Astrocyte of the spinal cord (primary cell): ENCODE data around the gene USH2A.
A peak's percentile ranks its signal among the peaks of the same experiment; 100 is the strongest.

Experiments used
- DNase-seq: peaks from one replicate; pipeline ENCODE4 v3.0.0; 2011; ENCODE audit warnings: low read depth, low spot score
- H3K4me3 ChIP-seq: 2 replicates; pipeline ENCODE4 v1.5.1; 2011; ENCODE audit warnings: low read depth, mild to moderate bottlenecking, low read length, moderate library complexity
- in situ Hi-C: cut with HindIII; loops from 2 replicates; pipeline ENCODE4 v1.10.0; 2017; ENCODE audit warnings: low sequenced_read_pairs
- TF ChIP-seq, protein P1 (sequence below): IDR thresholded peaks from 2 replicates; pipeline ENCODE4 v1.5.1; 2012; ENCODE audit warnings: low read depth, mild to moderate bottlenecking, low read length, inconsistent platforms

The USH2A gene

DNA sequence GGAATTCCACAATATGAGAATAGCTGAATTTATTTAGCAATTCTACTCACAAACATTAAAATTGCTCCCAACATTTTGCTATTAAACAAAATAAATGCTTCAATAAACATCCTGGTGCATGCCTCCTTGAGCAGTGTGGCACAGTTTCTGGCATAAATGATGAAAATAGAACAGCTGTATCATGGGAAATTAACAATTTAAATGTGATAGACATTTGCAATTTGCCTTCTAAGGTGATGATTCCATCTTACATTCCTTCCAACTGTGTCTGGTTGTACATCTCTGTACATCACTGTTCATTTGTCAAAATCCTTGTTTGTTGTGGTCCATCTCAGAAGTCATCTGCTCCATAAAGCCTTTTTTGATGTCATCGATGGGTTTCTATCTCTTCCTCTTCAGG is 657.4 kb downstream of the USH2A start:
- H3K4me3 ChIP-seq: no peak overlapping the region
- TF ChIP-seq, protein P1, sequence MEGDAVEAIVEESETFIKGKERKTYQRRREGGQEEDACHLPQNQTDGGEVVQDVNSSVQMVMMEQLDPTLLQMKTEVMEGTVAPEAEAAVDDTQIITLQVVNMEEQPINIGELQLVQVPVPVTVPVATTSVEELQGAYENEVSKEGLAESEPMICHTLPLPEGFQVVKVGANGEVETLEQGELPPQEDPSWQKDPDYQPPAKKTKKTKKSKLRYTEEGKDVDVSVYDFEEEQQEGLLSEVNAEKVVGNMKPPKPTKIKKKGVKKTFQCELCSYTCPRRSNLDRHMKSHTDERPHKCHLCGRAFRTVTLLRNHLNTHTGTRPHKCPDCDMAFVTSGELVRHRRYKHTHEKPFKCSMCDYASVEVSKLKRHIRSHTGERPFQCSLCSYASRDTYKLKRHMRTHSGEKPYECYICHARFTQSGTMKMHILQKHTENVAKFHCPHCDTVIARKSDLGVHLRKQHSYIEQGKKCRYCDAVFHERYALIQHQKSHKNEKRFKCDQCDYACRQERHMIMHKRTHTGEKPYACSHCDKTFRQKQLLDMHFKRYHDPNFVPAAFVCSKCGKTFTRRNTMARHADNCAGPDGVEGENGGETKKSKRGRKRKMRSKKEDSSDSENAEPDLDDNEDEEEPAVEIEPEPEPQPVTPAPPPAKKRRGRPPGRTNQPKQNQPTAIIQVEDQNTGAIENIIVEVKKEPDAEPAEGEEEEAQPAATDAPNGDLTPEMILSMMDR: no peak
- in situ Hi-C loops: no loop called here
- DNase-seq: no peak

DNA sequence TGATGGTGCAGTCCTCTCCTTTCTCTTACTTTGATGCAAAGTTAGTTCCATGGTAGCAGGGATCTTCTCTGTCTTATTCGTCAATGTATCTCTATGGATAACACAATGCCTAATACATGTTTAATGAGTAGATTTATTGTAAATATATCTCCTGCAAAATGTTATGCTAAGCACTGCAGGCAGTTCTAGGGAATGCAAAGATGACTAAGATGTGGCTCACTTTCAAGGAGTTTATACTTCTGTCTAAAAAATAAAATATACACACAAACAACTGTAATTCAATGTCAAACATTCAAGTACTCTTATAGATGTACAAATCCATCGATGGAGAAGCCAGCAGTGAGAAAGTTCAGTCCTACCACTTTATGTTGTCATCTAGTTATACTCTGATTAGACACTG is 661.8 kb downstream of the USH2A start:
- DNase-seq: no peak
- H3K4me3 ChIP-seq: no peak overlapping the region
- TF ChIP-seq, protein P1: no peak
- in situ Hi-C loops: no loop called here

DNA sequence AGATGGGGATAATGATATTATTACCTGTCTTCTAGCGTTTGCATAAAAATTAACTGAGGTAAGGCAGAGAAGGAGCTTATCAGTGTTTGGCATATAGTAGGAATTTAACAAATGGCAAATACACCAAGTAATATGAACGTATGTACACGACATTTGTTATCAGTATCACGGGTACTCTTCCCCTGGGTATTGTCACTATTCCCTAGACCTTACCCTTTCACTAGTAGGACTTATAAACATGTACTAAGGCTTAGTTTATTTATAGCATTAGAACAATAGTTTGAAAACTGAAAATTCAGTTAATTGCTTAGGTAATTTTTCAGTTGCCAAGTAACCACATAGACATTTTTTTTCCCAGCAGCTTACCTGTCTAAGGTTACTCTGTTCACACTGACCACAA is 669.1 kb downstream of the USH2A start:
- in situ Hi-C loops: no loop called here
- TF ChIP-seq, protein P1: no peak
- no peak overlapping the region for H3K4me3 ChIP-seq
- DNase-seq: no peak

DNA sequence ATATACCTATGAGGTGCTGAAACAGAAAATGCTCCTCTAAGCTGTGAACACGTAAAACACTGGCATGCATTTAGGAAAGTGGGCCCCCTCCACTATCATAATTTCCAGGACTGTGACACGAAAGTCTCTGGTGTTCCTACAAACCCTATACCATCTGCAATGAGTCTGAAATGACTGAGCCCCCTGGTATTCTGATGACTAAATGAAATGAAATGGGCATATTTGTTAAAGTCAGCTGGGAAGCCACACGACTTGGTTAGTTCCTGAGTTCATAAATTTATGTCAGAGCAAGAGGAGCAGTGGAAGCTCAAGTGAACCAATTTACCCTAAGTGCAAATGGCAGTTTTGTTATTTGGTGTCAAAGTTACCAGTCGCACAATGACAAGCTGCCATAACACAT is 673.8 kb downstream of the USH2A start:
- no peak overlapping the region for H3K4me3 ChIP-seq
- TF ChIP-seq, protein P1: no peak
- DNase-seq: peak; percentile 48
- in situ Hi-C loops: no loop called here

DNA sequence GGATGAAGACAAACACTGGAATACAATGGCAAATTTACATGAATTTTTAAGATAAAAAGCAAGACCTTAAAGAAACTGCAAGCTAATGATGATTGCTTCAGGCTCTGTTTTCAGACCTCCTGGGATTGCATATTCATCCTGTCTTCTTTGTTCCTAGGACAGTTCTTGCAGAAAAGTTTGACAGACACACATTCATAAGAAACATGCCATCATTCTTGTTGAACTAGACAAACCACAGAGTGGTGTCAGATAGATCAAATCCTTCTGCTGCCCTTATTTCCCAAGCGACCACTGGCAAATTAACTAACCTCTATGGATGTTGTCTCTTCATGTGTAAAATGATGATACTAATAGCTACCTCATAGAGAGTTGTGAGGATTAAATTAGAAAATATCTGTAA is 674.8 kb downstream of the USH2A start:
- no peak for DNase-seq

DNA sequence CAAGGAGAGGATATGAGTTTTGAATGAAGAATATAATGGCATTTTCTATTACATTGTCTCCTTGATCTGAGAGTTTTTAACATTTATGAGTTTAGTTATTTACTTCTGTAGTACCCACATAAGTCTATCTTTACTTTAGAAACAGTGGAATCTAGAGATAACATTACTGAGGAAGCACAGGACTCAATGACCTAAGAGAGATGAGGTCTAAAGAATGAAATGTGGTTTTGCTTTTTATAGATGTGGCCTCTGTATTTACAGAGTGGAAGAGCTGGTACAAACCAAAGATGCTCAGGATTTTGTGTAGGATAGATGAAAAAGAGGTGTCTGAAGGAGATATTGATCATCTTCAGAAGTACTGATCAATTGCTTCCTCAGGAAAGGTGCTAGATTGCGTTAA is 678.8 kb downstream of the USH2A start:
- in situ Hi-C loops: no loop called here
- TF ChIP-seq, protein P1: no peak
- no peak overlapping the region for H3K4me3 ChIP-seq
- DNase-seq: peak; percentile 5

More for the DNA sequence above, 674.8 kb downstream of the USH2A start:
- TF ChIP-seq, protein P1: no peak
- in situ Hi-C loops: no loop called here
- no peak overlapping the region for H3K4me3 ChIP-seq

DNA sequence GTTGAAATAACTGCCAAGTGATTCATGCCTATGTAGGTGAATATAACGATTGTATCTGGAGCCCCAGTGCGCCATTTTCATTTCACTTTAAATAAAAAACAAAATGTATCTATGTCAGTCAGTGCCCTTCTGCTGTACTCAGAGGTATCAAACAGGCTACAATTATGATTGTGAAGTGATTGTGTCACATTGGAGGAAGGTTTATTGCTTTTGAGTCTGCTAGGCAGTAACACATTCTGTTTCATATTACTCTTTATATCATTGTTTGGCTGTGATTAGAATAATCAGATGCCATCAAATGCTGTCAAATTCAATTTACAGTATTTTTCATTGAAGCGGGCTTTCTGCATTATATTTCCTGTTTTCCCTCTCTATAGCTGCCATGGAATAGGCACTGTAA is 684.2 kb downstream of the USH2A start:
- in situ Hi-C loops: no loop called here
- DNase-seq: no peak
- no peak overlapping the region for H3K4me3 ChIP-seq
- TF ChIP-seq, protein P1: no peak
